Caco-2 (cell line): ENCODE data around the gene AFF1. TPM values are rescaled to one million over a fixed set of nuclear protein-coding genes. Genes with fewer than 3 reads are reported as not detected.
"Not testable (repeated sequence)": the region's sequence is repeated elsewhere in the genome, so short reads cannot be mapped to it uniquely, and the experiment has no call there.

Source experiments
- BruUV-seq: library from RNA; stranded (reverse); fragments of 400-500 nt; replicated peaks from 2 replicates; lab custom pipeline; 2021; lab: Mats Ljungman, UMichigan
- CTCF ChIA-PET: fragments of 300-600 bp; sonication (Branson Sonifier 250); formaldehyde crosslinking; loops from one replicate; lab custom pipeline; 2022; ENCODE audit warnings: antibody characterized with exemption; lab: Charles Lee
- POLR2A ChIA-PET: fragments of 300-600 bp; sonication (Branson Sonifier 250); formaldehyde crosslinking; loops from one replicate; lab custom pipeline; 2022; ENCODE audit warnings: antibody characterized with exemption; lab: Charles Lee
- DNase-seq, 2 experiments: peaks; one replicate each; pipeline versions ENCODE4 v3.0.0 to v3.0.0-alpha.2; 2020 to 2022
- H3K27me3 ChIP-seq: replicated peaks from 2 replicates; pipeline ENCODE4 v1.6.0; 2011; ENCODE audit warnings: low read length; ENCODE audit not compliant: control insufficient read depth, insufficient read depth
- H3K36me3 ChIP-seq: 2 replicates; pipeline ENCODE4 v1.5.1; 2011; ENCODE audit warnings: low read length; ENCODE audit not compliant: control insufficient read depth, insufficient read depth
- H3K4me1 ChIP-seq: fragments of 250-450 bp; sonication (Bioruptor Pico); 2 replicates; pipeline ENCODE4 v1.5.1; 2020; ENCODE audit warnings: mild to moderate bottlenecking
- H3K4me3 ChIP-seq: 2 replicates; pipeline ENCODE4 v1.5.1; 2011; ENCODE audit warnings: low read depth, mild to moderate bottlenecking, control low read depth, low read length
- H3K9me3 ChIP-seq: fragments of 250-450 bp; sonication (Bioruptor Pico); 2 replicates; pipeline ENCODE4 v1.5.1; 2020; ENCODE audit warnings: mild to moderate bottlenecking, moderate library complexity
- H3K27ac Mint-ChIP-seq: one replicate; pipeline ENCODE4 v1.8.0; 2022; ENCODE audit warnings: mixed read lengths; ENCODE audit not compliant: unreplicated experiment
- H3K27me3 Mint-ChIP-seq: one replicate; pipeline ENCODE4 v1.8.0; 2022; ENCODE audit warnings: mixed read lengths; ENCODE audit not compliant: insufficient read depth, unreplicated experiment
- H3K36me3 Mint-ChIP-seq: one replicate; pipeline ENCODE4 v1.8.0; 2022; ENCODE audit warnings: mild to moderate bottlenecking, mixed read lengths; ENCODE audit not compliant: insufficient read depth, unreplicated experiment
- H3K4me1 Mint-ChIP-seq: one replicate; pipeline ENCODE4 v1.8.0; 2022; ENCODE audit warnings: low read depth, mixed read lengths; ENCODE audit not compliant: unreplicated experiment
- H3K4me3 Mint-ChIP-seq: one replicate; pipeline ENCODE4 v1.8.0; 2022; ENCODE audit warnings: mild to moderate bottlenecking, moderate library complexity, mixed read lengths; ENCODE audit not compliant: unreplicated experiment
- H3K9me3 Mint-ChIP-seq: one replicate; pipeline ENCODE4 v1.8.0; 2022; ENCODE audit warnings: mixed read lengths; ENCODE audit not compliant: unreplicated experiment
- CTCF ChIP-seq, 2 experiments: fragments of 200-600 bp in 1 of 2; IDR thresholded peaks; 1 replicate in 1 of 2; 2 replicates in 1 of 2; pipeline versions ENCODE4 v1.5.1 to v1.8.0; 2011 to 2022; ENCODE audit warnings: antibody characterized with exemption in 1 of 2, control low read depth in 1 of 2, inconsistent platforms in 1 of 2, low read depth in 1 of 2, low read length in 1 of 2, mild to moderate bottlenecking in 1 of 2, moderate library complexity in 1 of 2; ENCODE audit not compliant: insufficient read depth in 1 of 2, severe bottlenecking in 1 of 2, unreplicated experiment in 1 of 2
- intact Hi-C: fragments of 100-400 bp; cut with micrococcal nuclease; formaldehyde crosslinking; loops from one replicate; pipeline ENCODE4 v1.10.0; 2022; ENCODE audit not compliant: unreplicated experiment
- total RNA-seq: library from RNA; stranded (reverse); gene quantifications from 2 replicates; pipeline ENCODE4 v1.2.3, GENCODE V29; 2022

AFF1 gene
- total RNA-seq, 1 experiment from 2014 or later: 48.3 TPM

GRCh38 chr4:87144356-87144755 lies 209.5 kb downstream of the AFF1 start:
- no peak for DNase-seq
- Mint-ChIP-seq H3K36me3 (peaks cover 44% of the 10 kb centered on the region), H3K9me3 (no peaks in the 10 kb centered on the region), H3K27me3 (no peaks in the 10 kb centered on the region), H3K4me1 (peaks cover 12% of the 10 kb centered on the region), H3K4me3 (no peak overlapping the region), H3K27ac (no peak overlapping the region)
- TF ChIP-seq CTCF (IDR thresholded peaks at IDR 0.05; ENCODE audit: insufficient read depth in 1 of 2, low read depth in 1 of 2, low read length in 1 of 2, severe bottlenecking in 1 of 2, unreplicated experiment in 1 of 2): no peak
- no peaks in the 10 kb centered on the region for H3K9me3 ChIP-seq
- ChIA-PET POLR2A (no interaction called here), CTCF (no interaction called here)
- no peaks in the 10 kb centered on the region for H3K4me1 ChIP-seq
- intact Hi-C loops: loop anchor here (1.0 kb wide), 1 partner anchor 222 kb away; no protein-coding TSS in a partner anchor
- H3K36me3 ChIP-seq: no peaks in the 10 kb centered on the region; the same call in none of the 2 replicates
- no peaks in the 10 kb centered on the region for H3K27me3 ChIP-seq
- H3K4me3 ChIP-seq: no peak overlapping the region
- BruUV-seq: no TSS peak

GRCh38 chr4:87145934-87146333 lies 211.1 kb downstream of the AFF1 start:
- H3K9me3 Mint-ChIP-seq, intact Hi-C loops, CTCF ChIA-PET, H3K27me3 Mint-ChIP-seq, H3K4me3 ChIP-seq, POLR2A ChIA-PET, H3K9me3 ChIP-seq, DNase-seq, H3K4me3 Mint-ChIP-seq, H3K4me1 ChIP-seq, H3K27me3 ChIP-seq, H3K36me3 ChIP-seq, BruUV-seq, H3K27ac Mint-ChIP-seq: not testable (repeated sequence)
- H3K4me1 Mint-ChIP-seq: peaks cover 21% of the 10 kb centered on the region
- peaks cover 50% of the 10 kb centered on the region for H3K36me3 Mint-ChIP-seq

GRCh38 chr4:87147116-87147515 lies 212.3 kb downstream of the AFF1 start:
- no TSS peak for BruUV-seq
- Mint-ChIP-seq H3K4me3 (no peak overlapping the region), H3K9me3 (no peaks in the 10 kb centered on the region), H3K27ac (no peak overlapping the region), H3K4me1 (peaks cover 32% of the 10 kb centered on the region), H3K36me3 (peaks cover 48% of the 10 kb centered on the region), H3K27me3 (no peaks in the 10 kb centered on the region)
- Histone ChIP-seq H3K36me3 (no peaks in the 10 kb centered on the region; the same call in none of the 2 replicates), H3K27me3 (no peaks in the 10 kb centered on the region), H3K9me3 (no peaks in the 10 kb centered on the region), H3K4me1 (peaks cover 4% of the 10 kb centered on the region), H3K4me3 (no peak overlapping the region)
- ChIA-PET CTCF (no interaction called here), POLR2A (no interaction called here)
- intact Hi-C loops: no loop called here
- no peak for TF ChIP-seq CTCF (IDR thresholded peaks at IDR 0.05; ENCODE audit: insufficient read depth in 1 of 2, low read depth in 1 of 2, low read length in 1 of 2, severe bottlenecking in 1 of 2, unreplicated experiment in 1 of 2)
- DNase-seq: no peak
